Activated T-cell treated with anti-CD3 and anti-CD28 coated beads, Interleukin-2, amount 50 U/mL, for 48 hours (primary cell): ENCODE results near the gene RFWD3.

Experiments
- DNase-seq, 2 experiments: peaks; one replicate each; pipeline ENCODE4 v3.0.0-alpha.2; 2020

RFWD3 gene

DNA sequence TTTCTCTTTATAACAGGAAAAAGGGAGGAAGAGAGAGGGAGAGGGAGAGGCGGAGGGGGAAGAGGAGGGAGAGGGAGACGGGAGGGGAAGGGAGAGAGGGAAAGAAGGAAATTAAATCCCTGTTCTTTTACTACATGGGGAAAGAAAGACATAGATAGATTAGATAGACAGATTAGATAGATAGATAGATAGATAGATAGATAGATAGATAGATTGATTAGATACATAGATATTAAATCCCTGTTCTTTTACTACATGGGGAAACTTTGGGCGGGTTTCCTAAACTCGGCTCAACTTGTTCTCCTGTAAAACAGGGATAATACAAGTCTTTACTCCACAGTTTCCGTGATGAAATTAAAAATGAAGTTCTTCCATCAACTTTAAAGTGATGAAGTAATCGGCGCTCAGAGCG, 661 bp downstream of the RFWD3 start:
- DNase-seq = no peak

DNA sequence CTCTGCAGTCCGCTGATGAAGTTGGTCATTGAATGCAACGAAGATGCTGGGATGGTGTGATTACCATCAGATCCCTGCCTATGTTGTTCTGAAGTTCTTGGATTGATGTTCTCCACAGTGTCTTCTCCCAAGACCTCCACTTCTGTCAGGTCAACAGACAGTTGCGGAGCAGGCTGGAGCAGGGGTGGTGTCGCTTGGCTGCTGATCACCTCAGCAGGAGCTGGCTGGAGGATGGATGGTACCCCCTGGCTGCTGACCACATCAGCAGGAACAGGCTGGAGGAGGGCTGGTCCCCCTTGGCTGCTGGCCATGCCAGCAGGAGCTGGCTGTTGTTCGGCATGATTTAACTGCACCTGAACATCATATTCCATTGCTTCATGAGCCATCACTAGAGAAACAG, 5.6 kb downstream of the RFWD3 start:
- DNase-seq = peak in 1 of 2 experiments; percentile 11

DNA sequence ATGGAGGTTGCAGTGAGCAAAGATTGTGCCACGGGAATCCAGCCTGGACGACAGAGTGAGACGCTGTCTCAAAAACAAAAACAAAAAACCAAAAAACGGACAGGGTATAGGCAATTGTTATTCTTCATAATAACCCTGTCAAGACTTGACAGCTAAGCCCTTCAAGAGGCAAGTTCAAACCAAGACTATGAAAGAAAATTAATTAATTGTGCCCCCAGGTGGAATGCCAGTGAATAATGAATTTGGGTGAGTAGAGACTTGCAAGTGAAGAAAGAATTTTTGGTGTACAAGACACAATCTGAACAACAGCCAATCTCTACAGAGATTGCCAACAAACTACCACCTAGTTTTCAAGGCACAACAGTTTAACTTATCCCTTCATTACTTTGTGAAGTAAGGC, 6.3 kb downstream of the RFWD3 start:
- no peak for DNase-seq

GRCh38 chr16:74659041-74659440, 7.6 kb downstream of the RFWD3 start:
- peak in 1 of 2 experiments; percentile 16 for DNase-seq

DNA sequence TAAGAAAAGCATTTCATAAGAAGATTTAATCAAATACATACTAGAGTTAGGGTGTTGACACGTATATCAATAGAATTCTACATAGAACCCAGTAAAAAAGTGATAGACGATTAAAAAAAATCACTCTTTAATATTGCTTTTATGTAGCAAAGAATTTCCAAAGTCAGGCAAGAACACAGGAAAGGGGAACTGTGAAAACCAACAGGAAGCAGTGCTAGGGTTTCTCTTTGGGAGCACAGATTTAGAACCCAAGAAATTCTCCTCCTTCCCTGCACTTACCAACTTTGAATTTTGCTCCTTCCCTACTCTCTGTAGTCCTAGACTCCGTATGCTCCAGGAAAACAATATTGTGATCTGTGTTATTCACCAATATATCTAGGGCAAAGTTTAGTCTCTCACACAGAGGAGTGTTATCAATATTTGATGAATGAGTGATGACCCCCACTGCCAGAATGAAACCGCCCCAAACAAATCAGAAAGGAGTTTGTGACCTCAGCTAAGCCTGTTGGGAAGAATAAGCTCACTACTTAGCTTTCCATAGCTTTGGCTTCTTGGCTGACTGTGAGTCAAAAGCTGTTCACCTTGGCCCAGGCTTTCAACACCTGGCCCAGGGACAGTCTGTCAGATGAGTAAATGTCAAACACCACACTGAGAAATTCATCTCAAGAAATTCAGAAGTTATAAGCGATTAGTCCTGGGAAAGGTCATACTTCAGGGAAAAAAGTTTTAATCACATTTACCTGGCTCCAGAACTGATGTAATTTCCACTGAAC, 8.6 kb downstream of the RFWD3 start:
- DNase-seq = peak in 1 of 2 experiments; percentile 10

DNA sequence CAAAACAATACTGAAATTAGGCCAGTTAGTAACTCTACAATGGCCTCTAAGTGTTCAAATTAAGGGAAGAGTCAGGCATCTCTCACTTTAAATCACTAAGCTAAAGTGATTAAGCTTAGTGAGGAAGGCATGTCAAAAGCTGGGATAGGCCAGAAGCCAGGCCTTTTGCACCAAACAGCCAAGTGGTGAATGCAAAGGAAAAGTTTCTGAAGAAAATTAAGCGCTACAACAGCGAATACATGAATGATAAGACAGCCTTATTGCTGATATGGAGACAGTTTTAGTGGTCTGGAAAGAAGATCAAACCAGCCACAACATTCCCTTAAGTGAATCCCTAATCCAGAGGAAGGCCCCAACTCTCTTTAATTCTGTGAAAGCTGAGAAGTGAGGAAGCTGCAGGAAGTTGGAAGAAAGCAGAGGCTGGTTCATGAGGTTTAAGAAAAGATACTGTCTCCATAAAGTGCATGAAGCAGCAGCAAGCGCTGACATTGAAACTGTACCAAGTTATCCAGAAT, 12.1 kb downstream of the RFWD3 start:
- peak in 1 of 2 experiments; percentile 9 for DNase-seq

- peak in 1 of 2 experiments; percentile 14 for DNase-seq
Observed at GRCh38 chr16:74652883-74653282, 13.8 kb downstream of the RFWD3 start.

DNA sequence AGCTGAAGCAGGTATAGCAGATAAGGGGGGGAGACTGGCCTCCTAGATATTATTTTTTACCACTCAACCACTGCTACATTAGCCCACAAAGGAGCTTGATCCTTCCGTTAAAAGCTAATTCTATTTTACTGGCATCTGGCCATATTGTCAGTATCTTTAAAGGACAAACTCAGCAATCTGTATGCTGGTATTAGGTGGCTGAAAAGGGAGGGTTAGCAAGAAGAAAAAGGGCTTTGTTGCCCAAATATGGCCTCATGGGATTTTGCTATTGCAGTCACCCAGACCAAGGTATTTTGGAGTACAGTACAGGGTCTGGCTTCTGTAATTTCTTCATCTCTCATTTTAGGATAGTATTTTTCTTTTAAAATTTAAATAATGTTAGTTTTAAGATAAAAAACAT, 14.4 kb downstream of the RFWD3 start:
- DNase-seq = no peak

DNA sequence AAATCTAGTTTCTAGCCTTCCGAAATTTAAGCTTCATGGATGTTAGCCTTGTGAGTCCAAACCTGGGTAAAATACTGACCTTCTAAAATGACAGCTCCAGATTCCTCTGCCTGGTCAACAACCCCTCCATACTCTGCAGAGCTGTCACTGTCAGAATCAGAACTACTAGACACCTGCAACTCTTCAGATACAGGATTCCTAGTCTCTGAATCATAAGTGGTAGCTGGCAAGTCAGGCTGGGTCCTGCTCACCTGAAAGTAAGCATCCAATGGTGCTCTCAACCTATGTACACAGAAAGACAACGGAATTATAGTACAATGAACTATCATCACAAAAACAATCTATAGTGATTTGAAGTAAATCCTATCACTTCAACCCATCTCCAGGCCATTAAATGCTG, 14.8 kb downstream of the RFWD3 start:
- peak in 1 of 2 experiments; percentile 3 for DNase-seq

DNA sequence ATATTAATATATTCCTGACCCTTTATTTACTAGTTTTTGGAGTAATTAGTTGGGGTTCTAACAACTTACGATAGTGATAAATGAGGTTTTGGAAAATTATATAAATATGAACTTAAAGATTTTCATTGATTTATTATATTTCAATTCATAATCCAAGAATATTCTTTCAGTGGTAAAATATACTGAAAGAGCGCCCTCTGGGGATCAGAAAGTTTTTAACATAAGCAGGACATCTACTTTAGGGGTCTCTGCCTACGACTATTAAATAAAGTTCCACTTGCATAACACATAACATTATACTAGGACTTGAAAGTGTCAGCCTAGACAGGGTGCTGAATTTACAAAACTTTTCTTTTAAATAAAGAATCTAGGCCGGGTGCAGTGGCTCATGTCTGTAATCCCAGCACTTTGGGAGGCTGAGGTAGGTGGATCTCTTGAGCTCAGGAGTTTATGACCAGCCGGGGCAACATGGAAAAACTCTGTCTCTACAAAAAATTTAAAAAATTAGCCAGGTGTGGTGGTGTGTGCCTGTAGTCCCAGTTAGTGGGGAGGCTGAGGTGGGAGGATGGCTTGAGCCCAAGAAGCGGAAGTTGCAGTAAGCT, 15.6 kb downstream of the RFWD3 start:
- DNase-seq = peak in 1 of 2 experiments; percentile 10

- no peak for DNase-seq
Observed at GRCh38 chr16:74649839-74650504, 16.7 kb downstream of the RFWD3 start.

- peak in 1 of 2 experiments; percentile 13 for DNase-seq
Observed at GRCh38 chr16:74641969-74642368, 24.7 kb downstream of the RFWD3 start.

DNA sequence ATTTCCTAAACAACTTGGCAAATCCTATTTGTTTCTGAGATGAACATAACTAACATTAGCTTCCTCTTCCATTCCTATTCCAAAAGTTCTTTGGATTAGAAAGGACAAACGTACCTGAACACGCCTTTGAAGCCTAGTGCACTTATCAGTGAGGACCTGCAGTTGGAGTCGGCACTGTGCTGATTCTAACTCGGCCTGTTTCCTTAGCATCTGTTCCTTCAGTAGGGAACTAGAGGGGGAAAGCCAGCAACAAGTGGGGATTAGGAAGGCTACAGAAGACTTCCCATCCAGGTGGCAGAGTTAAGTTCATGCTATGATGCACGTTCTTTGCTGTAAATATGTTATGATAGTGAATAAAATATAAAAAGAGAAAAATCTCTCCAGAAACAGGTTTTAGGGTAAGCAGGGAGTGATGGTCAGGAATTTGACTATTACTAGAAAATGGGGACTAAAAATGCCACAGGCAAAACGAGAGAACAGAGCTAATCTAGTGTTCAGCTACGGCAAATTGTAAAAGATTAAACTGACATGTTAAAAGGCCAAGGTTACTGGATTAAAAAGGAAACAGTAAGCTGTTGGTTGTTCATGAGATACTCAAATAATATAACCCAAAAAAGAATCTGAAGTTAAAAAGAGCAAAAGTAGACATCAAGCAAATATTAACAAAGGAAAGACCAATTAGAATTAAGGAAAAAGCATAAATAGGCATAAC, 28.8 kb downstream of the RFWD3 start:
- DNase-seq = peak in 1 of 2 experiments; percentile 4

DNA sequence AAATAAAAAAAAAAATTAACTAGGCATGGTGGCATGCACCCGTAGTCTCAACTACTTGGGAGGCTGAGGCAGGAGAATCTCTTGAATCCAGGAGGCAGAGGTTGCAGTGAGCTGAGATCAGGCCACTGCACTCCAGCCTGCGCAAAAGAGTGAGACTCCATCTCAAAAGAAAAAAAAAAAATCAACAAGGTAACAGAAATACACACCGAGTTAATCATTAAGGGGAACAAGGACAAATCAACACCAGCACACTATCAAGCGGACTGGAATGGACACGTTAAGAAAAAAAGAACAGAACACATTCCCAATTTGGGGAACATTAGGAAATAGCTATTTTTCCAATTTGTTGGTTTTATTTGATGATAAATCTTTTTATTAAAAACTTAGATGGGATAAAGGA, 31.4 kb downstream of the RFWD3 start:
- no peak for DNase-seq

- no peak for DNase-seq
Observed at GRCh38 chr16:74633686-74634085, 33.0 kb downstream of the RFWD3 start.

- DNase-seq = no peak
Observed at GRCh38 chr16:74627506-74628220, 39.0 kb downstream of the RFWD3 start.

GRCh38 chr16:74626741-74627416, 39.8 kb downstream of the RFWD3 start:
- DNase-seq = no peak

GRCh38 chr16:74625500-74626350, 41.0 kb downstream of the RFWD3 start:
- no peak for DNase-seq

- no peak for DNase-seq
Observed at GRCh38 chr16:74623839-74624235, 42.8 kb downstream of the RFWD3 start.

- no peak for DNase-seq
Observed at GRCh38 chr16:74623214-74623838, 43.4 kb downstream of the RFWD3 start.
